RWPE1 (cell line): ENCODE data around the gene RALGAPA2.

ENCODE experiments used
- CTCF ChIA-PET: fragments of 350-600 bp; sonication (Branson Sonifier 250); formaldehyde crosslinking; extraction: SDS; loops from one replicate; lab custom pipeline; 2021; lab: Yijun Ruan, JAX
- POLR2A ChIA-PET: fragments of 400-600 bp; formaldehyde crosslinking; extraction: SDS; loops from one replicate; lab custom pipeline; 2020; ENCODE audit warnings: antibody characterized with exemption; ENCODE audit not compliant: low non-redundant PET; lab: Yijun Ruan, JAX
- DNase-seq: peaks from one replicate; pipeline ENCODE4 v3.0.0; 2012; ENCODE audit warnings: low spot score
- H3K27ac ChIP-seq: fragments of 450-650 bp; 2 replicates; pipeline ENCODE4 v1.5.1; 2017
- CTCF ChIP-seq: fragments of 450-650 bp; conservative IDR thresholded peaks from 2 replicates; pipeline ENCODE4 v1.5.1; 2017; ENCODE audit warnings: low read depth, mild to moderate bottlenecking

RALGAPA2 gene

GRCh38 chr20:20365480-20366161, 346.8 kb downstream of the RALGAPA2 start:
- POLR2A ChIA-PET: no interaction called here
- no peak overlapping the region for H3K27ac ChIP-seq
- CTCF ChIA-PET: no interaction called here
- no peak for DNase-seq
- TF ChIP-seq CTCF: no peak

- ChIA-PET POLR2A (no interaction called here), CTCF (no interaction called here)
- DNase-seq: no peak
- no peak for TF ChIP-seq CTCF
- H3K27ac ChIP-seq: no peak overlapping the region
Measured at GRCh38 chr20:20364593-20365479, 347.6 kb downstream of the RALGAPA2 start.

DNA sequence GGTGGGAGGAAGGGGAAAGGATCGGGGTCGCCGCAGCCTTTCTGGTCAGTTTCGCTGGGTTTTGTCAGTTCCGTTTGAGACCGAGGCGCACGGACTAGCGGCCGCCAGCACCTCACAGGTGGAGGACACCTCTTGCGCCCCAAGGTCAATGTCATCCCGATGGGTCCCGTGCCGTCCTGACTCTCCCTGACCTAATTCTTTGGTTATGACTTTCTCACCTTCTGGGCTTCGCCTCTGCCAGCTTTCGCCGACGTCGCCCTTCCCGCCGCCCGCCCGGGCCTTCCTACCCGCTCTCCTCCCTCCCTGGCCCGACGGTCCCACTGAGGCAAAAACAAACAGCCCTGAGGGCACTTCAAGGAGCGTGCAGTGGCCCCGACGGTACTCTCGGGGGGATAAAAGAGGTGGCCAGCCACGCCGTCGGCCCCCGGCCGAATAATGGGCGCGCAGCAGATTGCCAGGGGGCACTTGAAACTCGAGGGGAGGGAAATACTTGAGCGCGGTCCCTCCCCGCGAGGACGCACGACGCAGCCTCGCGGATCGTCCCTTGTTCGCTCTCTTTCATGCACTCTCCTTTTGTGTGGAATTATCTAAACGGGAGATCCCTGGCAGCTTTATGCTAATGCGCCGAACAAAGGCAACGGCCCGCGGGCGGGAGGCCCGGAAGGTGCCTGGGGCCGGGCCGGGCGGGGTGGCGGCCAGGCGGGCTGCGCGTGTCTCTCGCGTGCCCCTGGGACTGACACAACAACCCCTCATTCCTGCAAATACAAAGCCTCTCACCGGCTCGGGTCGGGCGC, 348.4 kb downstream of the RALGAPA2 start:
- POLR2A ChIA-PET: no interaction called here
- no peak for DNase-seq
- no peak overlapping the region for H3K27ac ChIP-seq
- no peak for TF ChIP-seq CTCF
- CTCF ChIA-PET: no interaction called here

DNA sequence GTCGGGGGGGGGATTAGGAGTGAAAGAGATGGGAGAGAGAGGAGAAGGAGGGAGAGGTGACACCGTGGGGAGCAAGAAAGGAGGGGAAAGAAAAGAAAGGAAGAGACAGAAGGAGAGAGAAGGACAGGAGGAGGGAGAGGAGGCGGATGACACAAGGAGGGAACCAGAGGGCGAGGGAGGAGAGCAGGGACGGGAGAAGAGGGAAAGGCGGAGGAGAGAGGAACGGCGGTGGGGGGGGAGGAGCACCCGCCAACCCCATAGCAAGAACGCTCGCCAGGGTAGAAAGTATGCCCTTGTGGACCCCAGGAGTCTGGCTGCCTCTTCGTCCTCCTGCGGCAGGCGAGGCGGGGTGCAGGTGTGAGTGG, 349.0 kb downstream of the RALGAPA2 start:
- no peak for DNase-seq
- no peak for TF ChIP-seq CTCF
- H3K27ac ChIP-seq: no peak overlapping the region
- POLR2A ChIA-PET: no interaction called here
- CTCF ChIA-PET: no interaction called here

- ChIA-PET POLR2A (no interaction called here), CTCF (no interaction called here)
- no peak for DNase-seq
- H3K27ac ChIP-seq: no peak overlapping the region
- TF ChIP-seq CTCF: no peak
Measured at GRCh38 chr20:20362774-20363433, 349.5 kb downstream of the RALGAPA2 start.

- POLR2A ChIA-PET: no interaction called here
- H3K27ac ChIP-seq: no peak overlapping the region
- peak; percentile 69 for DNase-seq
- peak; percentile 93 for TF ChIP-seq CTCF
- CTCF ChIA-PET: interaction anchor here (0.6 to 2.1 kb wide), 2 partner anchors 9 to 281 kb away, joined by 3 to 5 read pairs; no protein-coding TSS in a partner anchor
Measured at GRCh38 chr20:20360464-20360863, 352.0 kb downstream of the RALGAPA2 start.
